ENCODE results near the gene MRPL3.

GRCh38 chr3:131444180-131444579 lies 58.6 kb downstream of the MRPL3 start:
- TF ChIP-seq CTCF (IDR thresholded peaks at IDR 0.05) (no peak), EZH2 (IDR thresholded peaks at IDR 0.05; ENCODE audit: borderline replicate concordance, insufficient read depth, low read depth, low read length, poor library complexity, severe bottlenecking) (no peak)
